Activated B cell treated with CpG ODN at 0.5 μM for 24 hours (primary cell): ENCODE measurements around the gene MED13L. TPM values are rescaled to one million over a fixed set of nuclear protein-coding genes. Genes with fewer than 3 reads are reported as not detected.

Experiments used
- ATAC-seq: fragments of 200-7000 bp; cut with Tn5 transposase; one replicate; pipeline ENCODE4 v1.10.0; 2021; ENCODE audit warnings: low read depth, mild to moderate bottlenecking, moderate library complexity
- CTCF ChIA-PET: fragments of 350-600 bp; sonication (Branson Sonifier 250); formaldehyde crosslinking; loops from one replicate; lab custom pipeline; 2021; ENCODE audit warnings: antibody characterized with exemption; lab: Charles Lee
- POLR2A ChIA-PET: fragments of 350-600 bp; sonication (Branson Sonifier 250); formaldehyde crosslinking; loops from one replicate; lab custom pipeline; 2021; ENCODE audit warnings: antibody characterized with exemption; lab: Charles Lee
- DNase-seq: peaks from one replicate; pipeline ENCODE4 v3.0.0; 2022
- H3K27ac Mint-ChIP-seq: one replicate; pipeline ENCODE4 v1.8.0; 2020; ENCODE audit warnings: mixed read lengths
- H3K27me3 Mint-ChIP-seq: one replicate; pipeline ENCODE4 v1.8.0; 2021; ENCODE audit warnings: mixed read lengths
- H3K36me3 Mint-ChIP-seq: one replicate; pipeline ENCODE4 v1.8.0; 2021; ENCODE audit warnings: low read depth, mixed read lengths
- H3K4me1 Mint-ChIP-seq: one replicate; pipeline ENCODE4 v1.8.0; 2021; ENCODE audit warnings: mixed read lengths
- H3K4me3 Mint-ChIP-seq: one replicate; pipeline ENCODE4 v1.8.0; 2020; ENCODE audit warnings: mild to moderate bottlenecking, mixed read lengths
- H3K9me3 Mint-ChIP-seq: one replicate; pipeline ENCODE4 v1.8.0; 2020; ENCODE audit warnings: mixed read lengths
- CTCF ChIP-seq: fragments of 200-600 bp; IDR thresholded peaks from one replicate; pipeline ENCODE4 v1.8.0; 2022; ENCODE audit warnings: antibody characterized with exemption, mild to moderate bottlenecking
- intact Hi-C: fragments of 100-400 bp; cut with micrococcal nuclease; formaldehyde crosslinking; loops from one replicate; pipeline ENCODE4 v1.15.1; 2024
- total RNA-seq: library from RNA; stranded (reverse); gene quantifications from 2 replicates; pipeline ENCODE4 v1.2.3, GENCODE V29; 2022

The MED13L gene
- total RNA-seq, 1 donor from 2014 or later, result 183 TPM

- no peak for TF ChIP-seq CTCF
- ChIA-PET POLR2A (no interaction called here), CTCF (no interaction called here)
- no peak overlapping the region for H3K27ac Mint-ChIP-seq
- H3K9me3 Mint-ChIP-seq, result no peaks in the 10 kb centered on the region
- peak overlapping the region; percentile 35 for H3K4me3 Mint-ChIP-seq
- peaks cover 53% of the 10 kb centered on the region for H3K4me1 Mint-ChIP-seq
- intact Hi-C loops, result no loop called here
- H3K36me3 Mint-ChIP-seq, result peaks cover 2% of the 10 kb centered on the region
- DNase-seq, result no peak
- ATAC-seq, result no peak
- no peaks in the 10 kb centered on the region for H3K27me3 Mint-ChIP-seq
Observed at GRCh38 chr12:116050275-116050674, 227.2 kb downstream of the MED13L start.

- no peak overlapping the region for H3K4me3 Mint-ChIP-seq
- ATAC-seq (no peak), DNase-seq (no peak)
- intact Hi-C loops, result no loop called here
- H3K36me3 Mint-ChIP-seq, result peaks cover 5% of the 10 kb centered on the region
- ChIA-PET CTCF (no interaction called here), POLR2A (no interaction called here)
- no peaks in the 10 kb centered on the region for H3K27me3 Mint-ChIP-seq
- H3K4me1 Mint-ChIP-seq, result peaks cover 51% of the 10 kb centered on the region
- no peak overlapping the region for H3K27ac Mint-ChIP-seq
- no peak for TF ChIP-seq CTCF
- no peaks in the 10 kb centered on the region for H3K9me3 Mint-ChIP-seq
Observed at GRCh38 chr12:116048879-116049278, 228.6 kb downstream of the MED13L start.

GRCh38 chr12:116046039-116046438 lies 231.5 kb downstream of the MED13L start:
- Mint-ChIP-seq H3K27ac (no peak overlapping the region), H3K4me1 (peaks cover 33% of the 10 kb centered on the region), H3K27me3 (no peaks in the 10 kb centered on the region), H3K36me3 (peaks cover 9% of the 10 kb centered on the region), H3K9me3 (no peaks in the 10 kb centered on the region), H3K4me3 (no peak overlapping the region)
- DNase-seq (no peak), ATAC-seq (no peak)
- intact Hi-C loops, result no loop called here
- POLR2A ChIA-PET, result no interaction called here
- CTCF ChIA-PET, result no interaction called here
- TF ChIP-seq CTCF, result no peak

DNA sequence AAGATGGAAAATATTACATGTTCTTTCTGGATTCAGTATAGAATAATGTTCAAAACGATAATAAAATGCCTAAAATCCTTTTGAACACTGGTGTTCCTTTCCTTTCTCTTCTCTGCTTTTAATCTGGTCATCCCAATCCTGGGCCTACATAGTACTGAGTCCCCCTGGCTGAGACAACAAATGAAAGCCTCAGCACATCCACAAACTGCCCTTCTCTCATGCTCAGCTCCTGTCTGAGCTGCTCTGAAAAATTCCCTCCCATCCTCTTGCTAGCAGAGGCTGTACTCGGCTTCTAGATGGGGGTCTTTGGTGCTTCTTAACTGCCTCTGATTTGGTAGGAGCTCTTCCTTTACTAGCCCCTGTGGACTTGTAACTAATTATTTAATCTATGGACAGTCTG lies 232.3 kb downstream of the MED13L start:
- no peaks in the 10 kb centered on the region for H3K27me3 Mint-ChIP-seq
- ATAC-seq, result no peak
- H3K9me3 Mint-ChIP-seq, result no peaks in the 10 kb centered on the region
- DNase-seq, result no peak
- peaks cover 26% of the 10 kb centered on the region for H3K4me1 Mint-ChIP-seq
- H3K27ac Mint-ChIP-seq, result no peak overlapping the region
- intact Hi-C loops, result no loop called here
- no peak for TF ChIP-seq CTCF
- H3K4me3 Mint-ChIP-seq, result no peak overlapping the region
- CTCF ChIA-PET, result no interaction called here
- peaks cover 13% of the 10 kb centered on the region for H3K36me3 Mint-ChIP-seq
- POLR2A ChIA-PET, result no interaction called here

- H3K27me3 Mint-ChIP-seq, result no peaks in the 10 kb centered on the region
- POLR2A ChIA-PET, result no interaction called here
- H3K9me3 Mint-ChIP-seq, result no peaks in the 10 kb centered on the region
- peaks cover 16% of the 10 kb centered on the region for H3K4me1 Mint-ChIP-seq
- no peak for ATAC-seq
- no peak overlapping the region for H3K27ac Mint-ChIP-seq
- CTCF ChIA-PET, result no interaction called here
- intact Hi-C loops, result no loop called here
- H3K4me3 Mint-ChIP-seq, result no peak overlapping the region
- no peak for DNase-seq
- H3K36me3 Mint-ChIP-seq, result peaks cover 13% of the 10 kb centered on the region
- no peak for TF ChIP-seq CTCF
Observed at GRCh38 chr12:116043659-116044535, 233.6 kb downstream of the MED13L start.
